Stimulated activated CD4-positive, alpha-beta T cell treated with anti-CD3 and anti-CD28 coated beads, Interleukin-4, amount 100 ng/mL, for 1 hour (primary cell): ENCODE data around the gene RPS23.

Experiments used
- DNase-seq: peaks from one replicate; pipeline ENCODE4 v3.0.0-alpha.2; 2020

Gene RPS23

GRCh38 chr5:82244151-82244550 lies 34.0 kb downstream of the RPS23 start:
- DNase-seq, result no peak

- no peak for DNase-seq
Measured at GRCh38 chr5:82234885-82235284, 43.3 kb downstream of the RPS23 start.

- peak; percentile 49 for DNase-seq
Measured at GRCh38 chr5:82225525-82226172, 52.5 kb downstream of the RPS23 start.
